SK-N-SH treated with all-trans-retinoic acid at 6 μM for 48 hours (cell line): ENCODE data around the gene CCDC187.

Experiments used
- ARNTL ChIP-seq: fragments of 450-650 bp; formaldehyde crosslinking; IDR thresholded peaks from 2 replicates; pipeline ENCODE4 v1.5.0; 2020; ENCODE audit warnings: low read depth, mild to moderate bottlenecking, moderate library complexity, borderline replicate concordance
- BACH2 ChIP-seq: fragments of 250-450 bp; sonication (Bioruptor Pico); IDR thresholded peaks from 2 replicates; pipeline ENCODE4 v1.9.0; 2021; ENCODE audit warnings: mild to moderate bottlenecking, borderline replicate concordance
- ESRRG ChIP-seq: fragments of 250-450 bp; sonication (Bioruptor Pico); IDR thresholded peaks from 2 replicates; pipeline ENCODE4 v1.6.1; 2021; ENCODE audit warnings: mild to moderate bottlenecking
- GLIS3 ChIP-seq: fragments of 250-450 bp; sonication (Bioruptor Pico); IDR thresholded peaks from 2 replicates; pipeline ENCODE4 v1.5.0; 2020; ENCODE audit warnings: mild to moderate bottlenecking, moderate library complexity
- OSR1 ChIP-seq: fragments of 250-450 bp; sonication (Bioruptor Pico); IDR thresholded peaks from 2 replicates; pipeline ENCODE4 v1.8.0; 2022; ENCODE audit warnings: moderate library complexity, mild to moderate bottlenecking, inconsistent platforms
- PPARA ChIP-seq: fragments of 250-450 bp; sonication (Bioruptor Pico); IDR thresholded peaks from 2 replicates; pipeline ENCODE4 v1.5.0; 2020; ENCODE audit warnings: mild to moderate bottlenecking, borderline replicate concordance
- RARB ChIP-seq: fragments of 250-450 bp; sonication (Bioruptor Pico); IDR thresholded peaks from 2 replicates; pipeline ENCODE4 v1.8.0; 2021; ENCODE audit warnings: mild to moderate bottlenecking, moderate library complexity
- TCF4 ChIP-seq: fragments of 250-450 bp; sonication (Bioruptor Pico); IDR thresholded peaks from 2 replicates; pipeline ENCODE4 v1.8.0; 2021; ENCODE audit warnings: mild to moderate bottlenecking, moderate library complexity, borderline replicate concordance
- TOX ChIP-seq: fragments of 250-450 bp; sonication (Bioruptor Pico); IDR thresholded peaks from 2 replicates; pipeline ENCODE4 v1.8.0; 2021; ENCODE audit warnings: mild to moderate bottlenecking, moderate library complexity, borderline replicate concordance
- ZC3H10 ChIP-seq: fragments of 250-450 bp; sonication (Bioruptor Pico); IDR thresholded peaks from 2 replicates; pipeline ENCODE4 v1.5.1; 2021; ENCODE audit warnings: mild to moderate bottlenecking, moderate library complexity
- ZFP30 ChIP-seq: fragments of 450-650 bp; formaldehyde crosslinking; IDR thresholded peaks from 2 replicates; pipeline ENCODE4 v1.5.0; 2022; ENCODE audit warnings: mild to moderate bottlenecking, moderate library complexity
- ZNF565 ChIP-seq: fragments of 450-650 bp; formaldehyde crosslinking; conservative IDR thresholded peaks from 2 replicates; pipeline ENCODE4 v1.5.0; 2020; ENCODE audit warnings: low read depth, mild to moderate bottlenecking, moderate library complexity
- TF ChIP-seq, protein P1 (sequence below): fragments of 250-450 bp; sonication (Bioruptor Pico); IDR thresholded peaks from 2 replicates; pipeline ENCODE4 v1.8.0; 2020; ENCODE audit warnings: mild to moderate bottlenecking, moderate library complexity, borderline replicate concordance
- TF ChIP-seq, protein P2 (sequence below): fragments of 250-450 bp; sonication (Bioruptor Pico); IDR thresholded peaks from 2 replicates; pipeline ENCODE4 v1.5.1; 2020; ENCODE audit warnings: low read depth, mild to moderate bottlenecking, moderate library complexity

DNA sequence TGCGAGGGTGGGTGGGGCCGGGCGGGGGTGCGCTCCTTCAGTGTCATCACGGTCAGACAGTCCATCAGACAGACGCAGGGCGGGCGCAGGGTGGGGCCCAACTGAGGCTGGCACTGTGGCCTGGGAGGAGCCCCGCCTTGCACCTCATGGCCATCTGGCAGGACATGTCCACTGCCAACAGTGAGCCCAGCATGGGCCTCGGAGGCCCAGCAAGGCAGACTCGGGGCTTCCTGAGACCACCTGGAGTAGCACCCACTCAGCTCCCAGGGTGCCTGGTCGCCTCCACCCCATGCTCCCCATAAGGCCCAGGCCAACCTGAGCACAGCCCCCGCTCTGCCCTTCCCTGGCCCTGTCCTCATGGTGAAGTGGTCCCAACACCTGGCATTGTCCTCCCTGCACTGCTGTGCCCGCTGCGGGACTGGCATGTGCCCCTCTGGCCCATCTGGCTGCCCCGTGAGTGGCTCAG, 14.9 kb upstream of the CCDC187 start:
- TF ChIP-seq RARB (no peak), ESRRG (CRISPR knock-in tag) (no peak), TCF4 (CRISPR knock-in tag) (no peak), ZC3H10 (no peak), PPARA (CRISPR knock-in tag) (no peak), OSR1 (CRISPR knock-in tag) (no peak), ZFP30 (CRISPR knock-in tag) (no peak), ARNTL (no peak), BACH2 (CRISPR knock-in tag) (no peak), ZNF565 (no peak), GLIS3 (no peak), TOX (no peak)
- TF ChIP-seq, protein P1, sequence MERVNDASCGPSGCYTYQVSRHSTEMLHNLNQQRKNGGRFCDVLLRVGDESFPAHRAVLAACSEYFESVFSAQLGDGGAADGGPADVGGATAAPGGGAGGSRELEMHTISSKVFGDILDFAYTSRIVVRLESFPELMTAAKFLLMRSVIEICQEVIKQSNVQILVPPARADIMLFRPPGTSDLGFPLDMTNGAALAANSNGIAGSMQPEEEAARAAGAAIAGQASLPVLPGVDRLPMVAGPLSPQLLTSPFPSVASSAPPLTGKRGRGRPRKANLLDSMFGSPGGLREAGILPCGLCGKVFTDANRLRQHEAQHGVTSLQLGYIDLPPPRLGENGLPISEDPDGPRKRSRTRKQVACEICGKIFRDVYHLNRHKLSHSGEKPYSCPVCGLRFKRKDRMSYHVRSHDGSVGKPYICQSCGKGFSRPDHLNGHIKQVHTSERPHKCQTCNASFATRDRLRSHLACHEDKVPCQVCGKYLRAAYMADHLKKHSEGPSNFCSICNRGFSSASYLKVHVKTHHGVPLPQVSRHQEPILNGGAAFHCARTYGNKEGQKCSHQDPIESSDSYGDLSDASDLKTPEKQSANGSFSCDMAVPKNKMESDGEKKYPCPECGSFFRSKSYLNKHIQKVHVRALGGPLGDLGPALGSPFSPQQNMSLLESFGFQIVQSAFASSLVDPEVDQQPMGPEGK: no peak
- TF ChIP-seq, protein P2, sequence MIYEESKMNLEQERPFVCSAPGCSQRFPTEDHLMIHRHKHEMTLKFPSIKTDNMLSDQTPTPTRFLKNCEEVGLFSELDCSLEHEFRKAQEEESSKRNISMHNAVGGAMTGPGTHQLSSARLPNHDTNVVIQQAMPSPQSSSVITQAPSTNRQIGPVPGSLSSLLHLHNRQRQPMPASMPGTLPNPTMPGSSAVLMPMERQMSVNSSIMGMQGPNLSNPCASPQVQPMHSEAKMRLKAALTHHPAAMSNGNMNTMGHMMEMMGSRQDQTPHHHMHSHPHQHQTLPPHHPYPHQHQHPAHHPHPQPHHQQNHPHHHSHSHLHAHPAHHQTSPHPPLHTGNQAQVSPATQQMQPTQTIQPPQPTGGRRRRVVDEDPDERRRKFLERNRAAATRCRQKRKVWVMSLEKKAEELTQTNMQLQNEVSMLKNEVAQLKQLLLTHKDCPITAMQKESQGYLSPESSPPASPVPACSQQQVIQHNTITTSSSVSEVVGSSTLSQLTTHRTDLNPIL: no peak
